NCI-H446 (cell line): ENCODE measurements around the gene SSC4D.
"Not testable (repeated sequence)": the region's sequence is repeated elsewhere in the genome, so short reads cannot be mapped to it uniquely, and the experiment has no call there.

Source experiments
- DNase-seq, 2 experiments: peaks; one replicate each; lab custom pipeline; 2025; lab: John Stamatoyannopoulos, UW

Gene SSC4D

GRCh38 chr7:76409537-76409936 is at the start of gene SSC4D:
Gene SSC4D, minus strand, starts transcription at chr7:76409697. Its CDS starts 5,258 bp downstream, at chr7:76404439.
- DNase-seq = no peak

- DNase-seq = not testable (repeated sequence)
Measured at GRCh38 chr7:76458504-76458903, 49.0 kb upstream of the SSC4D start.

- not testable (repeated sequence) for DNase-seq
Measured at GRCh38 chr7:76457017-76457416, 47.5 kb upstream of the SSC4D start.

DNA sequence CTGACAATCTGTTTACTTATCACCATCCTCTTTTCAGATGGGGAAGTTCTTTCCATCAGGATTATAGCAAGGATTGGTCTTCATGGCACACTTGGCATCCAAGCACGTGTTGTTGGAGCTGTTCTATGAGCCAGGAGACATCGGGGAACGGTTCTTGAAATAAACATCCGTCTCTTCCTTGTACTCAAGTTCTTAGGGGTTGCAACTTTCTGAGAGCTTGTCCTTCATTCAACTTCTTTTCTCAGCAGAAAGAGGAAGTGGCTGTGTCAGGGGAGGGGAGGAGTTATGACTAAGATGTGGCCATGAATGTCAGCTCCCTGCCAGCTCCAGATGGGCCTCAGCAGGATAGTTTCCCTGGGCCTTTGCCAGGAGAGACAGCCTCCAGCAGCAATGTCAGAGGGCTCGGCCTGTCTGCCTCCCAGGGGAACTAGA is 36.1 kb upstream of the SSC4D start:
- peak; percentile 0 to 48 for DNase-seq

- DNase-seq = not testable (repeated sequence)
Measured at GRCh38 chr7:76443846-76444245, 34.3 kb upstream of the SSC4D start.

DNA sequence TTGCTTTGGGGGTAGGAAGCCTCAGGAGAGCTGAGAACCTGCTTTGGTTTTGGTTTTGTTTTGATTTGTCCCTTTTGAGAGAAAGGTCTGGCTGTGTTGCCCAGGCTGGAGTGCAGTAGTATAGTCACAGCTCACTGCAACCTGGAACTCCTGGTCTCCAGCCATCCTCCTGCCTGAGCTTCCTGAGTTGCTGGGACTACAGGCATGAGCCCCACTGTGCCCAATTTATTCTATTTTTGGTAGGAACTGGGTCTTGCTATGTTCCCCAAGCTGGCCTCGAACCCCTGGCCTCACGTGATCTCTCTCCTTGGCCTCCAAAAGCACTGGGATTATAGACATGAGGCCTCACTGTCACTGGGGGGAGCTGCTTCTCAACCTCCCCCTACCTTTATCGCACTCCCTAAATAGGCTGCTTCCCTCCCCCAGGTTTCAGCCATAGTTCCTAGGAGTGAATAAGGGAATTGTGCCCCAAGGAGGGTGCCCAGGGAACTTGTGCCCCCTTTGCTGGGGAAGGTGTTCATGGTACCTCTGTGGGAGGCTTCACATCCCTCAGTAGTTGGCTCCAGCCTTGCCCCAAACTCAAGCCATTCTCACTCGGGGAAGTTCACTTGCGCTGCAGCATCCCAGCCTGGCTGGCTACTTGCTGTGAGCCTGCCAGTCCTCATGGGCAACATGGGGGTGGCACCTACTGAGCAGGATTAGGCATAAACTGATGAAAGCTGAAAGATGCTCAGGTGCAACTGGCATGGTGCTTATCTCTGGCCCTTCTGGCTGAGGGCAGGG is 33.4 kb upstream of the SSC4D start:
- DNase-seq = not testable (repeated sequence)

DNA sequence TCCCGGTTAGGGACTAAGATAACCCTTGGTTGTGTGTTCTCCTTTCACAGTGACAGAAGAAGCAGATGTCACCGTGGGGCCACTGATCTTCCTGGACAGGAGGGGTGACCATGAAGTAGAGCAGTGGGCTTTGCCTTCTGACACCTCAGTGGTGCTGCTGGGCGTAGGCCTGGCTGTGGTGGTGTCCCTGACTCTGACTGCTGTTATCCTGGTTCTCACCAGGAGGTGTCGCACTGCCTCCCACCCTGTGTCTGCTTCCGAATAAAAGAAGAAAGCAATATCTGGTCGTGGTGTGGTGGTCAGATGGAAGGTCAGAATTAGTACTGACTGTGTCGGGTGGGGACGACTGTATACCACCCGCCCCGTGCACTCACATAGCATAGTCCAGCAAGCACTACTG is 32.3 kb upstream of the SSC4D start:
- not testable (repeated sequence) for DNase-seq

DNA sequence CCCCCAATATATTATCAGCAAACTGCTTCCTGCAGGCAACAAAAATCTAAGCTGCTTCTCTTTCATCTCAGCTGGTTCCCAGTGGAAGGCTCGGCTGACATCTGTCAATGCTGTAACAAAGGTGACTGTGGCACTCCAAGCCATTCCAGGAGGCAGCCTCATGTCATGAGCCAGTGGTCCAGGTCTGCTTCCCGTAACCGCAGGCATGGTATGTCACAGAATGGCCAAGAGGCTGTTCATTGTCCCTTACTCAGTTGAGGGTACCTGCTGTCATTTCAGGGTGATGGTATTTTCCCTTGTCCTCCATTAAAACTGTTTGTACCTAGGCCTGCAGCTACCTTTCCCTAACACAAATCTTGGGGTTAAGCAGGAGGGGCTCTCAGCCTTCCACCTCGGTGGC is 30.9 kb upstream of the SSC4D start:
- DNase-seq = not testable (repeated sequence)

DNA sequence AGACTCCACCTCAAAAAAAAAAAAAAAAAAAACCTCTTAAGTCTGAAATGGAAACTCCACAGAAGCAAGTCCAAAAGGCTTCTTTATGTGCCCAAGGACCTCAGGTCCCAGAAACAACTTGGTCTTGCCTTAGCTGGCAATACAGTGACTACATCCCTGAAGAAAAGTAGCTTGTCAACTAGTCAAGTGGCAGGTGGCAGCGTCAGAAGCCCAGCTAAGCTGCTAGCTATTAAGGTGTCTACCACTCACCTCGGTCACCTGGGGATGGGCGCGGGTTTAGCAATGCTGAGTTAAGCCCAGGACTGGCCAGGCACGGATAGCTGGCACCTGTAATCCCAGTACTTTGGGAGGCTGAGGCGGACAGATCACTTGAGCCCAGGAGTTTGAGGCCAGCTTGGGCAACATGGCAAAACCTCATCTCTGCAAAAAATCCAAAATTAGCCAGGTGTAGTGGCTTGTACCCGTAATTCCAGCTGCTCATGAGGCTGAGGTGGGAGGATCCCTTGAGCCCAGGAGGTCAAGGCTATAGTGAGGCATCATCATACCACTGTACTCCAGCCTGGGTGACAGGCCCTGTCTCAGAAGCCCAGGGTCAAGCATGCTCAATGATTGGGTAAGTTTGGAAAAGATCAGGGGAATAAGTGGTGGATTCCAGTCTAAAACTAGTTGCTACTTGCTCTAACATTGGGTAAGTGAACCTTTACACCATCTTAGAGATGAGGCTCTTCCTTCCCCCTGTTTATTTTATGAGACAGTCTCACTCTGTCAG is 29.8 kb upstream of the SSC4D start:
- not testable (repeated sequence) for DNase-seq

DNA sequence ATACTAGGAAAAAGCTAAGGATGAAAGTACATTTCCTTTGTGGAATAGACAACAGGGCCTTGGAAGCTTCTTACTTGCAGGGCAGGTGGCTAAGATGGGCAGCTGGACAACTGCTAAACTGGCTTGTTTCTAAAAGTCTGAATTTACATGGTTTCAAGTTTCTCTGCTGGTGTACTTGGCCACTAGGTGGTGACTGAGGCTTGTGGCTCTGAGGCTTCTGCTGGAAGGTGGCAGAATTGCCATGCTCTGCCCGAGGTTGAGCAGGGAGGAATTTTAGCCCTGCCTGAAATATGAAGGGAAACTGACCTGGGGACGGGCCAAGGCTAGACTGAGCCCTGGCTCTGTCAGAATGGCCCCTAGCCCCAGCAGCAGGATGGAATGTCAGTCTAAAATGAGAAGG is 28.4 kb upstream of the SSC4D start:
- peak; percentile 10 to 64 for DNase-seq

DNA sequence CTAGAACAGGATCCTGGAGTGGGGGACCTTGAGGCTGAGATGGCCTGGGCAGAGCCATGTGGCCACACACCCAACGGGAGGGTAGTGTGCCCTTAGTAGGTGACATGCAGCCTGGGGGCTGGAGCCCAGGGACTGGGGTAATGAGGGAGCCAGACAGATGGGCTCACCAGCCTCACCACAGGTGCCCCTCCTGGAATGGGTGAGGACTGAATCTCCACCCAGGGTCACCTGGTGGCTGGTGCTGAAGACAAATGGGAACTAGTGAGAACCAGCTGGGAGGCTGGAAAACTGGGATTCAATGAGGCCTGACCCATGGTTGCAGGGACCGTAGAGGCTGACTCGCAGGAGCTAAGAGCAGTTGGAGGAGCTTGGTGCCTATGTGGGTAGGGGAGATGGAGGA is 21.3 kb upstream of the SSC4D start:
- DNase-seq = no peak

DNA sequence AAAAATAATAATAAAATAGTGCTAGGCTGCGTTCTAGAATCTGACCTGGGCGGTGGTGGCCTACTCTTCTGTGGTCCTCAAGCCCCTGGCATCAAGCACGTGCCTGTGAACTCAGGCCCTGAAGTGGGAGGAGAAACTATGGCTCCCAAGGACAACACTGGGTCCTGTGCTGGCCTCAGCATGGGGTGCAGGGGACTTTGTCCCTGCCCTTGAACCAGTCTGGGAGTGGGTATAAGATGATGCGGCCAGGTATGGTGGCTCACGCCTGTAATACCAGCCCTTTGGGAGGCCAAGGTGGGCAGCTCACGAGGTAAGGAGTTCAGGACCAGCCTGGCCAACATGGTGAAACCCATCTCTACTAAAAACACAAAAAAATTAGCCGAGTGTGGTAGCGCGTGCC is 20.7 kb upstream of the SSC4D start:
- no peak for DNase-seq

GRCh38 chr7:76428868-76429805 is 19.6 kb upstream of the SSC4D start:
- DNase-seq = no peak

DNA sequence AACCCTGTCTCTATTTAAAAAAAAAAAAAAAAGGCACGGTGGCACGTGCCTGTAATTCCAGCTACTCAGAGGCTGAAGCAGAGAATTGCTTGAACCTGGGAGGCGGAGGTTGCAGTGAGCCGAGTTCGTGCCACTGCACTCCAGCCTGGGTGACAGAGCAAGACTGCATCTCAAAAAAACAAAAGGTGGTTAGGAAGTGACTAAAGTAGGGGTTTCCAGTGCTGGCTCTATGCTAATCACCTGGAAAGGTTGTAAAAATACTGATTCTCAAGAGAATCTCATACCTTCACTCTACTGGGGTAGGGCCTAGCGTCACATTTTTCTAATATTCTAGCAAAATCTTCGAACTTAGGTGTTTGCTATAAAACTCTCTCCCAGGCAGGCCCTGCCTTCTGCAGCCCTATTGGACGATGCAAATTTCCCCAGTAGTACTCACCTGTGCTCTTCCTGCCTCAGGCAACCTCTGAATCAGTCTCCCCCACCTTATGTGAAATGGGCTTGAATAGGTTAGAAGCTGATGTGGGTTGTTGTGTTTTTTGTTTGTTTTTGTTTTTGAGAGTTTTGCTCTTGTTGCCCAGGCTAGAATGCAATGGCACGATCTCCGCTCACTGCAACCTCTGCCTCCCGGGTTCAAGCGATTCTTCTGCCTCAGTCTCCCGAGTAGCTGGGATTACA is 18.8 kb upstream of the SSC4D start:
- DNase-seq = no peak

DNA sequence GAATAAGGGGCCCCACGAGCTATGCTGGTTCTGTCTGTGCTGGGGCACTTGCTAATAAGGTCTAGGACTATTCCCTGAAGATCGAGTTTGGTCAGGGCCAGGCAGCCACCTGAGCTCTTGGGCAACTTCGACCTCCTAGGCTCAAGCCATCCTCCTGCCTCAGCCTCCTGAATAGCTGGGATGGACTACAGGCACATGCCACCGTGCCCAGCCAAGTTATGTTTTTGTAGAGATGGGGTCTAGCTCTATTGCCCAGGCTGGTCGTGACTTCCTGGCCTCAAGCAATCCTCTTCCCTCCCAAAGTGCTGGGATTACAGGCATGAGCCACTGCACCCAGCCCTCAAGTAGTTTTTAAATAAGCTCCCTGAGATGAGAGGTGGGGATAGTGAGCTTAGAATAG is 18.1 kb upstream of the SSC4D start:
- DNase-seq = no peak

- DNase-seq = no peak
Measured at GRCh38 chr7:76426246-76426645, 16.7 kb upstream of the SSC4D start.

GRCh38 chr7:76425558-76425957 is 16.1 kb upstream of the SSC4D start:
- not testable (repeated sequence) for DNase-seq

DNA sequence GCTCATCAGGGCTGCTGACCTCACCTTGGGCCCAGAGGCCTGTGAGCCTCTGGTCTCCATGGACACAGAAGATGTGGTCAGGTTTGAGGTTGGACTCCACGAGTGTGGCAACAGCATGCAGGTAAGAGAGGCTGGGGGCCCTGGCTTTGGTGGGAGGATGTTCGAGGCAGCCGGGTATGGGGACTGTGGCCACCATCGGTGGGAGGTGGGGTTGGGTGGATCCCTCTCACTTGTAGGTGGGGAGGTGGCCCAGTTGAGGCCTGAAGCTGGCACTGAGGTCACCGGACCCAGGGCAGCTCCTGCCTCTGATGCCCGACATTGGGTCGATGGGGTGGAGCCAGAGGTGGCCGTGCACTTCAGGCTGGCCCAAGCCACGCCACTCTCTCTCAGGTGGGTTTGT is 15.7 kb upstream of the SSC4D start:
- DNase-seq = no peak

DNA sequence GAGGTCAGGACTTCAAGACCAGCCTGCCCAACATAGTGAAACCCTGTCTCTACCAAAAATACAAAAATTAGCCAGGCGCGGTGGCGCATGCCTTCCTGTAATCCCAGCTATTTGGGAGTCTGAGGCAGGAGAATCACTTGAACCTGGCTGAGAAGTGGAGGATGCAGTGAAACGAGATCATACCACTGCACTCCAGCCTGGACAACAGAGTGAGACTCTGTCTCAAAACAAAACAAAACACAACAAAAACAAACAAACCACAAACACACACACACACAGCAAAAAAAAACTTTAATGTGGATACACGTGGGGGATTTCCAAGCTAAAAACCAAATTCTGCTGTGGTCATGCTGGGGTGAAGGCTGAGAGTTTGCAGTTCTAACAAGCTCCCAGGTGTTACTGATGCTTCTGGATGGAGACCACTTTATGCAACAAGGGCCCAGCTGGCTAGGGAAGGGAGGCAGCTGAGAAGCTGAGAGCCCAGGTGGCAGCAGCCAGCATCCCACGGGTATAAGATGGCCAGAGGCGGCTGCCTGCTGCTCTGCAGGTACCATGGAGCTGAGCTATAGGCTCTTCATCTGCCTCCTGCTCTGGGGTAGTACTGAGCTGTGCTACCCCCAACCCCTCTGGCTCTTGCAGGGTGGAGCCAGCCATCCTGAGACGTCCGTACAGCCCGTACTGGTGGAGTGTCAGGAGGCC is 15.1 kb upstream of the SSC4D start, which contains the start of gene ZP3:
ZP3 (plus strand) TSS at position 538 of the 699 bp plus-strand sequence; CDS start at position 553, 15 bp downstream.
- DNase-seq = no peak

DNA sequence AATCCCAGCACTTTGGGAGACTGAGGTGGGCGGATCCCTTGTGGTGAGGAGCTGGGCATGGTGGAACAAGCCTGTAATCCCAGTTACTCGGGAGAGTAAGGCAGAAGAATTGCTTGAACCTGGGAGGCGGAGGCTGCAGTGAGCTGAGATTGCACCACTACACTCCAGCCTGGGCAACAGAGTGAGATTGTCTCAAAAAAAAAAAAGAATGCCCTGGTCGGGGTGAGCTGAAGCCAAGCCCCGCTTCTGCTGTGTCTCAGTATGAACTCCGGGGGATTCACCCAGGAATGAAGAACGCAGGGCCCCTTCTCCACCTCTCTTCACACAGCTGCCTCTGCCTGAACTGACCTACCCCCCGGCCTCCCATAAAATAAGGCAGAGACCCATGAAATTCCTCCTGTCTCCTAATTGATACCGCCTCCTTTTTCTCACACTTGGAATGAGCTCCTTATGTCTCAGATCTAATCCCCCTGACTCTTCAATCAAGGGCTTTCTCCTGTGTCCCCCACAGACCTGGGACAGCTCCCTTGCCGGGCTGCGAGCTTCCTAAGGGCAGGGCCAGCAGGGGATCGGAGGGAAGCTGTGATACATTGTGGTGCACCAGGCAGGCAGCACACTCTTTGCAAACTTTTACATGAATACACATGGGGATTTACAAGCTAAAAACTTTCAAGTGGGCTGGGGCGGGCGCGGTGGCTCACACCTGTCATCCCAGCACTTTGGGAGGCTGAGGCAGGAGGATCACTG is 14.3 kb upstream of the SSC4D start:
- DNase-seq = no peak
